Measurements from ENCODE around the gene FLRT3. TPM values are rescaled to one million over a fixed set of nuclear protein-coding genes. Genes with fewer than 3 reads are reported as not detected.

Gene FLRT3
- 6.0 TPM for polyA plus RNA-seq (ENCODE audit: insufficient read length)

DNA sequence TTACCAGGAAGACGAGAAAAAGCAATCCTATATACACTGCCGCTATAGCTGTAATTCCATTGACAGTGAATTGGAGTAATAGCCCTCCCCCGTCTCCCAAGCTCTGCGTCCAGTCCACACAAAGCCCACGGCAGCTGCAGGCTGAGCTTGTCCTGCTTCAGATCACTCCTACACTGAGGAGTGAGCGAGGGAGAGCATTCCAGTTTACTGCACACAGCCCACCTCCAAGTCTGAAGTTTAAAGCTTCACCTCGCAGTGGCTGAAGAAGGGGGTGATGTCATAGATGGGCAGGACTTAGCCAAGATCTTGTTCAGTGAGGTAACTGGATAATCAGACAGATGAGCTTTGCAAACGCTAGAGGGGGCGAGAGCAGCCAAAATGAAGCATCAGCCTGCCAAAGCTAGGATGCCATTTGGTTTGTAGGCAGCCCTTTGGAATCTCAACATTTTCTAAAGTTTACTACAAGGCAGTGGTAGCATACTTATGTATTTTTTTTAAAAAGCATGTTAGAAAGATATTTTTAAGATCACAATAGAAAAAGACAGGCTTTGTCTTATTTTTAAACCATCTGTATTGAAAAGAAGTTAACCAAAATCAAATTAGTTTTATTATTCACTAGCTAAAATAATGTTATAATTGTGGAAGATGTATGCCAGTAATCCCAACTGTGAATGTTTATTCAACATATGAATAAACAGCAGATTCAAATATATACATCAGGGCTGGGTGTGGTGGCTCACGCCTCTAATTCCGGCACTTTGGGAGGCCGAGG, at the start of gene FLRT3:
Gene FLRT3, minus strand, starts transcription at position 213 of the 772 bp plus-strand sequence. CDS start 10,106 bp downstream, outside the sequence.
- peak; percentile 94 for DNase-seq

DNA sequence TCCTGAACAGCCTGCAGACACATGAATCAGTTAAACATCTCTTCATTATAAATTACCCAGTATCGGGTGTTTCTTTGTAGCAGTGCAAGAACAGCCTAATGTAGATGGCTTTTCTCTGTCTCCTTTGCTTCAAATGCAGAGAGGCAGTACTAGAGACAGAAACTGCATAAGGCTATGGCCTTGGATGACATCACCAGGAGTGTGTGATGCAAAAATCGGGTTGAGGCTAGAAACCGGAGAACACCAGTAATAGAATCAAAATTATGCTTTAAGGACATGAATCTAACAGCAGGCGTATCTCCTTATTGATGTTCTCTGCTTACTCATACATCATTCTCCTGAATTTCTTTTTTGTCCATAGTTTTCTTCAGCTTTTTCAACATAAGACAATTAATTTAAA, 49.3 kb upstream of the FLRT3 start:
- no peak for DNase-seq

DNA sequence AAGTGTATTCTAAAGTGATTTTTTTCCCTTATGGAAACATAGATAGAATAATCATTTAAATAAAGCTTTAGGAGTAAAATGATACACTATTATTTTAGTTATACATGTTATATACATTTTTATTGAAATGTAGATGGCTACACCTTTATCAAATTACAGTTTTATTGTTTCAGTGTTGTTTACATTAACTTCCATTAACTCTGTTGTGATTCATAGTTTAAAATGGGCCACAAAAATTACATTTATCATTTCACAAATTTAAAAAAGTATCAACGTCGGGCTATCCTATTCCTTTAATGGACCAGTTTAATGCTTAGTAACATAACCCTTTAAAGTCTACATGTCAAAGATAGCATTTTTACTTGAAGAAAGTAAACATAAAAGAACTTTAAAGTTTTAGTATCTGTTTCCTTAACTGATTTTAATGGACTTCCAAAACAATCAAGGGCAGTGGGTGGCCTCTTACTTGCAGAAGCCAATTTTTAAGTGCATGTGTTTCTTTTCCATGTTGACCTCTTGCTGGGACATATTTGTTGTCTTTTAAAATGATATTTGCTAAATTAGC, 47.8 kb upstream of the FLRT3 start:
- no peak for DNase-seq

DNA sequence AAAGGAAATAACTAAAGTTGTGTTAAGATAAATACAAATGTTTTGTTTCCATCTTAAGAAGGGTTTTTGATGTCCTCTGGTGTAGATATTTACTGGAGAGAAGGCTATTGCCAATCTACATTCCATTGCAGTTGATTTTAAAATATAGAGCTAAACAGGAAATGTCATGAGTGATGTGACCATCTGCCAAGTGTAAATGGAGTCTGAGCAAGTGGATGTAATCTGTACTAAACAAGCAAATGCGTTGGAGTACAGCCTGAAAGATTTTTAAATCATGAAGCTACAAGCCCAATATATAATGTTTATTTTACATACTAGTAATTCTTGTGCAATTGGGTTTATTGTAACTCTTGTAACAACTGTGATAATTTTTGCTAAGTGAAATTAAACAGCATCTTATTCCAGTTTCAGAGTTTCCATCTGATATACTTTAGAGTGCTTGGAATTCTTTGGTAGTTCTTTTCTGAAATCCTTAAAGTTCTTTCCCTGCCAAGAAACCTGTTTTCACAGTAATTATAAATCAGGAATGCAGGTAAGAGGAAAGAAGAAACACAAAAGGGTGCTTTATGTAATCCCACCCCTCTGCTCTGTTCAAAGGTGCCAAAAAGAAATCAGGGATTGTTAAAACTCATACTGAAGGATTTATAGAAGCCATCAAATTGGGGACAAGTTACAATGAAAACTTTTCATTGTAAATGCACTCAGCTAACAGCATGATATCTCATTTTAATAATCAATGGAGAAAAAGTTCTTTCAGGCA, 47.2 kb upstream of the FLRT3 start:
- no peak for DNase-seq

DNA sequence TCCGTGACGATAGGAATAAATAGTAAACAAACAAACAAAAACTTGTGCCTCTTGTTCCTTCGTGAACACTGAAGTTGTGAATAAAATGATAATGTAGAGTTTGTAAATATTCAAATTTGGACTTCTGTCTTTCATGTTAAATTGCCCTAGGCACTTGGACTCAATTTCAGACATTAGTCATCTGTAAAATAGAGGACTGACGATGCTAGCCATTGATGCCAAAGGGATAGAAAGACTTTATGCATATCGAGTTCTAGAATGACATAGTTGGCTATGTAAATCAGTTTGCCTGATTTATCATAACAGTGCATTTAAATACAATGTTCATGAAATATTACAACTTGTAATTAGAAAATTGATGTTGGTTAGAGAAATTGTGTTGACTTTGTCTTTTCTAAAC, 45.9 kb upstream of the FLRT3 start:
- no peak for DNase-seq

DNA sequence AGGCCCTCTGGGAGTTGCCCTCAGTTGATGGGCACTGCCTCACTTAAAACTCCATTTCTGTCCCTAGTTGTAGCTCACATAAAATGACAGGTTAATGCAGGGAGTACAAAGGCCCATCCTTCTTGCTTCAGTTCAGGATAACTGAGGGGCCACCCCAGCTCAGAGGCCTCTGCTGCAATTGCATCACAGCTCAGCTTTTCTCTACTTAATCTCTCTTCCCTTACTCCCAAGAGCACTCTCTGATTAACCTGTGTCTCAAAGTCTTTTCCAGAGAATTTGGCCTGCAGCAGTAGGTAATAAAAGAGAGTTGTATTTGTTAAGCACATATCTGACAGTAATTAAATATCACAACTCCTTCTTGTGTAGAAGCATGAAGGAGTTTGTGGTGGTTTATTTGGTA, 40.9 kb upstream of the FLRT3 start:
- DNase-seq = no peak

DNA sequence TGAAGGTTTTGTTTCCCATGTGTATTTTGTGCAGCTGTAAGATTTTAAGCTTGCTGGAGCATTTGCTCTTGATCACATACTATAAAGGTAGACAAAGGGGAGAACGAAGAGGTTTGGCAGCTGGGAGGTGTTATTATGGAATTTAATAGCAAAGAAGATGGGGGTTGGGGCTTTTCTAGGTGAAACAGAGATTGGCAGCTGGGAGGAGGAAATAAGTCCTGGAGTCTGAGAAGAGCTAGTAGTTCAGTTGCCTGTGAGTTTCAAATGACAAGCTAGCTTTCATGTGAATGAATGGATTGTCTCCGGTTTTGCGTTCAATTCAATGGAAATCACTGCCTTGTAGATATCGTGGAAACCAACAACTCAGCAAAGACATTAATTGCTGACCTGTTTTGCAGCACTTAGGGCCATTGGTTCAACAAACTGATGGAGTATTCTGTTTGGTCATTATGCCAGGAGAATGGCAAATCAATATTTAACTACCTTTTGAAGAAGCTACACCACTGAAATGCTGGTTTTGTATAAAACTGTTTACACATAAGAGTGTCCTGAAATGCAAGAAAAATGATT, 38.1 kb upstream of the FLRT3 start:
- DNase-seq = no peak

DNA sequence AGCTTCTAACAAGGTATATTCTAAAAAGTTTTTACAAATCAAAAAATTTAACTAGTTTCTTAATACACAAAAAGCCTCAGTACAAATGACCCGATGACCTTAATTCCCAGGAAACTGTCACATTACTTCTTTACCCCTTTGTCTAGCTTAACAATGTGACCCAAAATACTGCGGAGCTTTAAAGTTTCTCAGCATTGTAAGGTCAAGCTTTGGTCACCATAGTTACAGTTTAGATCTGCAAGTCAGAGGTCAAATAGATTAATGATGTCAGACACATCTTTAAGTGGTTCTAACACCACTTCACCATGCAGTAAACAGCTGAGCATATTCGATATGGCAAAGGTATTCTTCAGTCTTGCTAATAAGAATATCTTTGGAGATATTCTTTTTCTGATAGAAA, 36.8 kb upstream of the FLRT3 start:
- DNase-seq = no peak

DNA sequence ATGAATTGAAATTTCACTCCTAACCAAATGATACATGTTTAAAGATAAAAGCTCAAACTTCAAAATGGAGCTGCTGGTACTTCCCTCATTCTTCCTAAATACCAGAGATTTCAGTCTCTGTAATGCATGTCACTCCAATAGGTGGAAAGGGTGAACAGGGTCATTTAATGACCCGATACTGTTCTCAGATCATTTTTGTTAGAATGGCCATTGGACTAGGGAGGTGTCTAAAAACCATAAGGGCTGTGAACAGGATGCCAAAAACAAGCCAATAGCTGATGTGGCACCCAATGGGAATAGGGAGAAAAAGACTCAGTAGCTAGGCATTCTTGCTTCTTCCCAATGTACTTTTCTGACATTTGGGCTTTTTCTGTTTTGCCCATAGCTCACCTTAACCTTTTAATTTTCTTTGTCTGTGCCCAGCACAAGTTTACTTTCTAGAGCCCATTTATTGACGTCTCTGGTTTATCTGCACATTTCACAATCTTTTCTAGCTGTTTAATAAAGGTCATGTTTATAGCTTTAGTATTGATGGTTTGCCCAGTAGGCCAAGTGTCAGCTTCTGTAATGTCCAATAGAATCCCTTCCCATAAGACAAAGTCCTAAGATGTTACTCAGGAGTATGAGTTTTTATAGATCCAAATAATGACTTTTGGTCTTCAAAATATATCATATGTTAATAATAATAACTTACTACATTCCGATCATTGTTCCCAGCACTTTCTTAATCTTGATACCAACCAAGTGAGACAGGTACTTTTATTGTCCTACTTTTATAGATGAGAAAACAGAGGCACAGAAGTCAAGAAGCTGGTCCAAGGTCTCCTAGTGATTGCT, 24.3 kb upstream of the FLRT3 start:
- no peak for DNase-seq

DNA sequence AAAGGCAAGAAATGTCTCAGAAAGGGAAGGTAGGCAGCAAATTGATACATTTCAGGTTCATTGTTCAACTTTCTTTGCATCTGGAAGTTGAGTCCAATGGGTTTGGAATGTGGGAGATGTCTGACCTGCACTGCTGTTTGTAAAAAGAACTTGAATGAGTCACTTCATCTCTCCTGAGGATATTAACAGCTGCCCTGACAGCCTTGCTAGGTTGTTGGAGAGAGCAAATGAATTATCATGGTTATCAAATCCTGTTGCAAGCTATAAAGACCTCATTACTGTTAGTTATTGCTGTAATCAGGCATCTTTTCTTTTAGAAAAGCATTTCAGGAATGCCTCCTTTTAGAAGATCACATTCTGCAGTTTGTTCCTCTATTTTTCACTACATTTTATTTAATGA, 23.0 kb upstream of the FLRT3 start:
- no peak for DNase-seq

DNA sequence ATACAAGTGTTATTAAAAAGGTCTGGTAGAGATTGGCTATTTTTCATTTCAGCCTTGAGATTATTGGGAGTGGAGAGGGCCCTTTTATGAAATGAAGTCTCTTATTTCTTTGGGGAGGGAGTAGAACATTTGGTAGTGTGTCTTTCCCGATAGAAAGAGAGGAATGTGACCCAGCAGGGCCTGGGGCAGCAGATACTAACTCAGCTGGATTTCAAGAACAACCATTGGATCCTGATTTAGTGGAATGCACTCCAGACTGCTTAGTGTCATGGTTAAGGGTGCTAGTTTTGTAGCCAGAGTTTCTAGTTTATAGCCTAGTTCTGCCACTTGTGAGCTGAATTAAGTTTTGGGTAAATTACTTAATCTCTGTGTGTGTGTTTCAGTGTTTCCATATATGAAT, 18.4 kb upstream of the FLRT3 start:
- no peak for DNase-seq

DNA sequence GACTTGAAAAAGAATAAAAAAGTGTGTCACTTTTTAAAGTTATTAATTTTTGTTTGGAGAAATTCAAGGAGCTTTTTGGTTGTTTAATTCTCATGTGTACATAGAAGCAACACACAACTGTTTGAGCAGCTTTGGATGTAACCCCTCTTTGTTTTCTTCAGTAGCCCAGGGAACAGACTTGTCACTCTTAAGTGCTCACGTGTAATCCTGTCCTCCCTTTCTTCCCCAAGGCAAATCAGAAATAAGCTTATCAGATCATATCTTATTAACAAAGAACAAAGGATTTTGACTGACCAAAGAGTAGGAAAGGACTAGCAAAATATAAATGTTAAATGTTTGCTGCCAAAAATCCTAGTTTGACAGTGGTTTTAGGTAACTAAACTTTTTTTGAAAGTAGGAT, 7.3 kb upstream of the FLRT3 start:
- DNase-seq = no peak

DNA sequence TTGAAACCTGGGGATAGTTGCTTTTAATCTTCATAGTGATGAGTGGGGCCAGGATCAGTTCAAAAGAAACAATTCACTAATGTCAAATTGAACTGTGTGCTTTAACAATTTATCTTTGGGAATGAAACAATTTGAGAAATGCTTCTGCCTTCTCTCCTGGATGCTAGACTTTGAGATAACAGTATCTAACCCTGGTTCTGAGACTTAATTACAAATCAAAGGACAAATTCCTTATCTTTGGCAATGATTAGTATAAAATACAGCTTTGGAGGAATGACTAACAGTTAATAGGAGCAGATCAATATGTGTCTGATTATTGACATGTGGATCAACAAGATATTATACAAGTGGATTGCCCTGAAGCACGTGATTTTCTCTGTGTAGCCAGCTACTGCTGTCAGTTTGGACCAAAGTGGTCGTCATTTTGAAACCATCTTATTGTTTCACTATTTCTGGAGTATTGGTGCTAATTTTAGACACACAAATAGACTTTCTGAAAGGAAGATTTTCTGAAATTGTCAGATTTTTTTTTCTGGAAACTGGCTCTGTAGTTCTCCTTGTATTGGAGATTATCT, 6.2 kb upstream of the FLRT3 start:
- DNase-seq = no peak

DNA sequence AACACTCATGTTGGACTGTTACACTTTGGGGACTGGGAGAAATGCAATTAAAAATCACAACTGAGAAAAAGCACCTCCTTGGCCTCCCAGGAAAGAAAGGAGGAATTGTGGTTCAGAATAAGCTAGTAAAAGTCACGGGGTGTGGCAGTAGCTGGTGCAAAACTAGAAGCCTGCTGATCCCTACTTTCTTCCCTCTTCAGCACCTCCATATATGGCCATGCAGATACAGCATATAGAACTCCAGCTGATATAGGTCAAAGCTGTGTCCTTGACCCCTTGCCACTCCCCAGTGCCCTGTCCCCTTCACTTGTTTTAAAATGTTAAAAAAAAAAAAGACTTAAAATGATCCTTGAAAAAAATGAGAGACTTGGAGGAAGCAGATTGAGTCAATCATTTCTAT, 5.5 kb upstream of the FLRT3 start:
- no peak for DNase-seq

DNA sequence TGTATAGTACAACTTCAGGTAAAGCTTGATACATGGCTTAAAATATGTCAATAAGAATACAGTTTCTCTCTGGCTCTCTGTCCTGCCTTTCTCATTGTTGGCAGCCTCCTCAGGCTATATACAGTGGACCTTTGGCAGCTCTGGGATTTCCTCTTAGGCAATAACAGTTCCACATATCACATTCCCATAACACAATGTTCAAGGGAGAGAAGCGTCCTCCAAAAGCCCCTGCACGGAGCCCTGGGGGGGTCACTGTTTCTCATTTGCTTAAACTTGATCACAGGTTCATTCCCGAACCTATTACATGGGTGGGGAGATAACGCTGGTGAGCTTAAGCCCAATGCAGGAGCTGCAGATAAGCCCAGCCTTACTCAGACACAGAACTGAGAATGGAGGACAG, 4.4 kb upstream of the FLRT3 start:
- DNase-seq = no peak

DNA sequence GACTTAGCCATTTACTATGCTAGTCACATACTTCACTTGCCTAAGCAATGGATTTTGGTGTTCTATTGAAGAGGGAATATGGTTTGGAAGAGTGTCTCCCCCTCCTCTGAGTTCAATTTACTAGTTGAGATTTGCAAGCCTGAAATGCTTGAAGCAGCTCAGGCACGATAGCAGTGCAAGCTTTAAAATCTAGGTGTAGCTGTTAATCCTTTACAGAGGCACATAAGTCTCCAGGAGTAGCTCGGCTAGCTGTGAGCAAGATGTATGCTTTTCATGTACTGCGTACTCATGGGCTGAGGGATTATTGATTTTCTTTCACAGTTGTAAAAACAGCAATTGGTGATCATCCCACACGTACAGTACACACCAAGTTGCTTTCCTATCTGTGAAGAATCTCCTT, 726 bp downstream of the FLRT3 start:
- DNase-seq = peak; percentile 55

DNA sequence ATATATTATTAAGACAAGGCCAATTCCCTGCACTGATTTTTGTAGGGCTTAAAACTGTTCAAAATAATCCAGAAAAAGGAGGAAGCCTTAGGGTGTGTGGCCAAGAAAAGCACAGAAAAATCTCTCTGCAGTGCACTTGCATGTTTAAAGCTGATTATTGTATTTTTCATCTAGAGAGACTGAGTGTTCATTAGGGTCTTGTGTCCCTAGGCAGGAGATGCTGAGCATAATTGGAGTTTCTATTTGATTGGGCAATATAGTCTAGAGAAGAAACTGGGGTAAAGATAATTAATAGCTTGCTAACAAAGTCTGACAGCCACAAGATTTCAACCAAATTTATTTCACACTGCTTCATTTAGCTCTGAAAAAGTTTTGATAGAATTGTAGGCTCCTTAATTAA, 2.4 kb downstream of the FLRT3 start:
- no peak for DNase-seq

DNA sequence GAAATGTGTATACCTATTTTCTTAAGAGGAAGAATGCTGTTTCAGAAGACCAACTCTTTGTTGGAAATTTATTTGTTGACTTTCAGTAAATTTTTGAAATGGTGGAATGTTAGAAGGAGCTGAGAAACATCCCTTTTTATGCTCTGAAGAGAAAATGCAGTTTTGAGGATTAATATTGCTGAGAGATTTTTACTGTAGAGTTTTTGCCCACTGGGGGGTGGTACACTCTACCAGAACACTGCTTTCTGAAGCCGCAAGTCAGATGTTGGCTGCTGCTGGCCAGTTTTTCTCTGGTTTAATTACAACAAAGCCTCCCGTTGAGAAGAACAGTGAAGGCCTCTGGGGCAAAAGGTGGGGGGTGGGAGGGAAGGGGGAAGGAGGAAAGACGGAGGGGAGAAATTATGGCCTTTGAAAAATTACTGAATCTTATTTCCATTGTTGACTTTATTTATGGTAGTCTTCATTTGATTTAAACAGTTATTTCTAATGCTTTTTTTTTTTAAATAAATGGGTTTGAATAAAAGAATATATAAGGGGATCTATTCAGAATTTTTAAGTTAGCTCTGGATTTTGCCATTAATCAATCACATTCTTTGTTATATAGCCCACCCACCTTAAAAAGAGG, 3.0 kb downstream of the FLRT3 start:
- DNase-seq = peak; percentile 73

DNA sequence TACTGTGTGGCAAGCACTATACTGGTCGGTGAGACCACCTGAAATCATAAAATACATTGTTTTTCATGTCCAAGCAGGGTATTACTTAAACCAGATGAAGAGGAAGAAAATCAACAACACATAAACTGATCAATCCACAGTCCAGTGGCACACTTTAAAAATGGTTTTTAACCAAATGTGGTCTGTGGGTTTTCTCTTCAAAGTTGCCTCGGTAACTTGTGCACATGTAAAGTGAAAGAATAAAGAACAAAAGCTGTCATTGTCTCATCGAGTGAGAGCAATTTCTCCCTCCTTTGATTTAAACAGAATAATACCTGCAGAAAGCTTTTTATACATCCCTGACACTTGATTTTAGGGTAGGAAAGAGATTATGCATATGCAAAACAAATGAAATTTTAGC, 3.7 kb downstream of the FLRT3 start:
- no peak for DNase-seq

DNA sequence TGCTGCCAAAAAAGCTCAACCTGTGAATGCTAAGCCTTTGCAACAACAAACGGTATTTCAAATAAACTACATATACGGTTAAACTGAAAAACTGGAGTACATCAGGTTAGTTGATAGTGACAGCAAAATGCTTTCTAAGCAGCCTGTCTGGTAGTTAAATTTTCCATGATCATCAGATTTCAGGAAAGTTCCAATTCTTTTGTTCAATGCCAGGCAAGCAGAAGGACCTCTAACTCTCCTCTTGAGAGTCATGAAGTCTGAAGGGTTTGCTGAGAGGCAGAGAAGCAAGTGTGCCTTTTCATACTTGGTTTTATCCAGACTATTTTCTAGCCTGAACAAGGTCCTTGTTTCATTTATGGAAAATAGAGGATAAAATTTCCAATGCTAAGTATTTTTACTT, 4.5 kb downstream of the FLRT3 start:
- no peak for DNase-seq

DNA sequence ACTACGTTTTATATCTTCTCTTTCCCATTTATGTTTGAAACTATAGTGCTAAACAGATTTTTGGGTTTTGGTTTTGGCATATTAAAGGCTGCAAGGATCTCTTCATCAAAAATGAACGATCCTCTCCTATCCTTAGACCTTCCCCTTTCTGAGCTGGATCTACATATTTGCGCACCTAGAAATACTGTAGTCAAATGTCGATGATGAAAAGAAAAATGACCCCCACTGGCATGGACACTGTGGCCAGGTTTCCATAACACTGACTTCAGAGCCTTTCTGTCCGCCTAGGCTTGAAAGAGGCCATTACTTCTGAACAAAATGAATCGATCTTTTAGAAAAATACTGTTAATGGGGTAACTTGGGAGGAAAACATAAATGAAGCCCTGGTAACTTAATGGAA, 5.8 kb downstream of the FLRT3 start:
- no peak for DNase-seq

DNA sequence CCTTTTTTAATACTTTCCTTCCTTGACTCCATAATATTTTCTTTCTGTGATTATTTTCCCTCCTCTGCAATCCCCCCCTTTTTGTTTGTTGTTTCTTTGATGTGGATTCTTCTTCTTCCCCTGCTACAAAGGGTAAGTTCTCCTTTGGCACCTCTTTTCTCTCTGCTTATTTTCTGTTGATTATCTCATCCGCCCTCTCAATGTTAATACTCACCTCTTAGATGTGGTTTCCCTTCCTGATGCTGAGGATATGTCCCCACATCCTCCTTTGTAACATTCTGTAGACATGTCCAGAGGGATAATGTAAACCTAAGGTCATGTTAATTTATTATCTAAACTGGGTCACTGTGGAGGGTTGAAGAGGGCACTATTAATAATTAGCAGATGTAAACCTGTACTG, 17.7 kb downstream of the FLRT3 start:
- DNase-seq = no peak

Measured in hindlimb muscle (tissue), 1 donor.